DOHH2 (cell line): ENCODE data around the gene MARCO.

Source experiments
- H3F3A ChIP-seq: fragments of 200-600 bp; sonication (generic), shearing (Covaris generic); 2 replicates; pipeline ENCODE4 v1.6.0; 2016; ENCODE audit warnings: antibody characterized with exemption, mild to moderate bottlenecking; ENCODE audit not compliant: control insufficient read depth, insufficient read depth
- H3K27ac ChIP-seq: fragments of 200-600 bp; sonication (generic); 2 replicates; pipeline ENCODE4 v1.5.1; 2014; ENCODE audit warnings: low read depth, mild to moderate bottlenecking, low read length, moderate library complexity
- H3K27me3 ChIP-seq: fragments of 200-600 bp; sonication (generic); 2 replicates; pipeline ENCODE4 v1.6.1; 2014; ENCODE audit warnings: mild to moderate bottlenecking, low read length, mixed read lengths; ENCODE audit not compliant: control insufficient read depth
- H3K36me3 ChIP-seq: fragments of 200-600 bp; sonication (generic); 2 replicates; pipeline ENCODE4 v1.6.1; 2014; ENCODE audit warnings: mild to moderate bottlenecking, low read length, moderate library complexity, mixed read lengths; ENCODE audit not compliant: control insufficient read depth
- H3K4me1 ChIP-seq: fragments of 200-600 bp; sonication (generic); 2 replicates; pipeline ENCODE4 v1.6.1; 2014; ENCODE audit warnings: mild to moderate bottlenecking, low read length, mixed read lengths; ENCODE audit not compliant: control insufficient read depth
- H3K4me2 ChIP-seq: fragments of 200-600 bp; sonication (generic); 2 replicates; pipeline ENCODE4 v1.6.0; 2014; ENCODE audit warnings: mild to moderate bottlenecking, low read length, moderate library complexity
- H3K4me3 ChIP-seq: fragments of 200-600 bp; sonication (generic); 2 replicates; pipeline ENCODE4 v1.5.1; 2014; ENCODE audit warnings: mild to moderate bottlenecking, low read length, mixed read lengths
- H3K79me2 ChIP-seq: fragments of 200-600 bp; sonication (generic); 2 replicates; pipeline ENCODE4 v1.6.1; 2014; ENCODE audit warnings: mild to moderate bottlenecking, low read length, mixed read lengths; ENCODE audit not compliant: control insufficient read depth
- H3K9me2 ChIP-seq: fragments of 200-600 bp; sonication (generic); replicated peaks from 2 replicates; pipeline ENCODE4 v1.6.1; 2014; ENCODE audit warnings: mild to moderate bottlenecking, low read length, mixed read lengths; ENCODE audit not compliant: control insufficient read depth
- H3K9me3 ChIP-seq: fragments of 200-600 bp; sonication (generic); 2 replicates; pipeline ENCODE4 v1.6.1; 2014; ENCODE audit warnings: antibody characterized with exemption, low read length, mixed read lengths; ENCODE audit not compliant: control insufficient read depth, insufficient read depth
- H4K20me1 ChIP-seq: fragments of 200-600 bp; sonication (generic); 2 replicates; pipeline ENCODE4 v1.6.0; 2014; ENCODE audit warnings: low read depth, mild to moderate bottlenecking, antibody characterized with exemption, low read length, moderate library complexity; ENCODE audit not compliant: control insufficient read depth, insufficient read depth
- CTCF ChIP-seq: fragments of 200-600 bp; sonication (generic); IDR thresholded peaks from one replicate; pipeline ENCODE4 v1.5.1; 2014; ENCODE audit warnings: antibody characterized with exemption, mild to moderate bottlenecking, low read depth, low read length; ENCODE audit not compliant: poor library complexity, severe bottlenecking
- EZH2phosphoT487 ChIP-seq: fragments of 200-600 bp; sonication (generic); IDR thresholded peaks from 2 replicates; pipeline ENCODE4 v1.6.1; 2017; ENCODE audit warnings: borderline replicate concordance, mild to moderate bottlenecking, antibody characterized with exemption, low read length, moderate library complexity, mixed read lengths

Gene MARCO

DNA sequence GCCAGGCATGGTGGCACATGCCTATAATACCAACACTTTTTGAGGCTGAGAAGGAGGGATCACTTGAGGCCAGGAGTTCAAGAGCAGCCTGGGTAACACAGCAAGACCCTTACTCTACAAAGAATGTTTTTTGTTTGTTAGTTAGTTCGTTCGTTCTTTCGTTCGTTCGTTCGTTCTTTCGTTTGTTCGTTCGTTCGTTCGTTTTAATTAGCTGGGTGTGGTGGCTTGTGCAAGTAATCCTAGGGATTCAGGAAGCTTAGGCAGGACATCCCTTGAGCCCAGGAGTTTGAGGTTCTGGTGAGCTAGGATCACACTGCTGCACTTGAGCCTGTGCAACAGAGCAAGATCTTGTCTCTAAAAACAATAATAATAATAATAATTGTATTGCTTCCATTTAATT, 98.7 kb downstream of the MARCO start:
- H3K4me2 ChIP-seq = no peak overlapping the region
- peaks cover 7% of the 10 kb centered on the region for H3K27me3 ChIP-seq
- no peaks in the 10 kb centered on the region; the same call in 1 of the 2 replicates for H3F3A ChIP-seq
- H3K9me3 ChIP-seq = no peaks in the 10 kb centered on the region
- H3K79me2 ChIP-seq = no peaks in the 10 kb centered on the region
- H3K36me3 ChIP-seq = no peaks in the 10 kb centered on the region
- H3K27ac ChIP-seq = no peak overlapping the region
- H3K9me2 ChIP-seq = no peaks in the 10 kb centered on the region
- TF ChIP-seq CTCF (no peak), EZH2phosphoT487 (no peak)
- no peaks in the 10 kb centered on the region for H4K20me1 ChIP-seq
- H3K4me3 ChIP-seq = no peak overlapping the region
- H3K4me1 ChIP-seq = no peaks in the 10 kb centered on the region
